Central memory CD8-positive, alpha-beta T cell (primary cell): ENCODE measurements around the gene LRRC74A.
"Not testable (repeated sequence)": the region's sequence is repeated elsewhere in the genome, so short reads cannot be mapped to it uniquely, and the experiment has no call there.

Experiments used
- ATAC-seq: fragments of 150-1000 bp; cut with Tn5 transposase; replicated peaks from 2 replicates; pipeline ENCODE4 v1.10.0; 2022; ENCODE audit warnings: mild to moderate bottlenecking, moderate FRiP score, moderate number of reproducible peaks; ENCODE audit not compliant: poor library complexity, severe bottlenecking; ENCODE audit errors: extremely low read depth
- DNase-seq, 2 donors: peaks; one replicate each; pipeline ENCODE4 v3.0.0; 2021; ENCODE audit warnings: low spot score in 2 of 2
- H3K27ac Mint-ChIP-seq: one replicate; pipeline ENCODE4 v1.8.0; 2022; ENCODE audit warnings: low read depth, mild to moderate bottlenecking, moderate library complexity, mixed read lengths
- H3K27me3 Mint-ChIP-seq: one replicate; pipeline ENCODE4 v1.8.0; 2022; ENCODE audit warnings: mixed read lengths
- H3K36me3 Mint-ChIP-seq: one replicate; pipeline ENCODE4 v1.8.0; 2022; ENCODE audit warnings: mild to moderate bottlenecking, moderate library complexity, mixed read lengths; ENCODE audit not compliant: insufficient read depth
- H3K4me1 Mint-ChIP-seq: one replicate; pipeline ENCODE4 v1.8.0; 2022; ENCODE audit warnings: mixed read lengths
- H3K4me3 Mint-ChIP-seq: one replicate; pipeline ENCODE4 v1.8.0; 2022; ENCODE audit warnings: mild to moderate bottlenecking, moderate library complexity, mixed read lengths
- H3K9me3 Mint-ChIP-seq: one replicate; pipeline ENCODE4 v1.8.0; 2022; ENCODE audit warnings: mixed read lengths

LRRC74A gene

DNA sequence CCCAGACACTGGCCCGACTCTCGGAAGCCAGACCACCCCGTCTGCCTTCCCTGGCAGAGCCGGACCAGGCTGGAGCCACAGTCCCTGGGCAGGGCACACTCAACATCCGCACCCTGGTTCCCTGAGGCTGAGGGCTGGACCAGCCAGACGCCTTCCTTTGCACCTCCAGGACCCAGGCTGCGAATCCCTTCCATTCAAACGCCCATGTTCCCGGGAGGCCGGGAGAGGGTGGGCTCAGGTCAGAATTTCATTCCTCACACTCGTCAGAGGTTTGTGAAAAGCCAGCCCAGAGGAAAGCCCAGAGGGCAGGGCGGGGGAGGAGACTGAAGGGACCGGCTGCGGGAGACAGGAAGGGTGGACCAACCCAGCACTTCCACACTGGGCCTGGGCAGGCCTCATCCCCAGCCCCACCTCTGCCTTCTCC lies 58.7 kb downstream of the LRRC74A start:
- H3K9me3 Mint-ChIP-seq: no peaks in the 10 kb centered on the region
- no peaks in the 10 kb centered on the region for H3K36me3 Mint-ChIP-seq
- no peak overlapping the region for H3K4me3 Mint-ChIP-seq
- DNase-seq: no peak
- no peak overlapping the region for H3K27ac Mint-ChIP-seq
- ATAC-seq: no peak
- H3K27me3 Mint-ChIP-seq: peaks cover 46% of the 10 kb centered on the region
- H3K4me1 Mint-ChIP-seq: no peaks in the 10 kb centered on the region

DNA sequence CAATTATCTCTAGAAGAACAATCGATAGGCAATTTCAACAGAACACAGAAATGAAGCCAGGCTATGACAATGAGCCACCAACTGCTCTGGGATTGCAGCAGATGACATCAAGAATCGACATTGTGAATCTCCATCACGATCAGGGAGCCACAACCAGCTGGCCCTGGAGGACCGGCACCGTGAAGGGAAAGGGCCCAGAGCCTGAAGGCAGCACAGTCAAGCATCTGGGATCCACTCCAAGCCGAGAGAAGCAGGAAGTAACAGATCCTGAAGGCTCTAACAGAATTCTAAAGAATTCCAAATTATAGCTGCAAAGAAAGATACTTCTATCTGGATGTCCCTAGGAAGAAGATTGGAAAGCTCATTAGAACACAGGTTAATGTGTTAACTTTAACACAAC lies 61.0 kb downstream of the LRRC74A start:
- Mint-ChIP-seq H3K36me3 (no peaks in the 10 kb centered on the region), H3K9me3 (no peaks in the 10 kb centered on the region), H3K27ac (no peak overlapping the region), H3K27me3 (peaks cover 46% of the 10 kb centered on the region), H3K4me1 (no peaks in the 10 kb centered on the region), H3K4me3 (no peak overlapping the region)
- no peak for DNase-seq
- no peak for ATAC-seq

DNA sequence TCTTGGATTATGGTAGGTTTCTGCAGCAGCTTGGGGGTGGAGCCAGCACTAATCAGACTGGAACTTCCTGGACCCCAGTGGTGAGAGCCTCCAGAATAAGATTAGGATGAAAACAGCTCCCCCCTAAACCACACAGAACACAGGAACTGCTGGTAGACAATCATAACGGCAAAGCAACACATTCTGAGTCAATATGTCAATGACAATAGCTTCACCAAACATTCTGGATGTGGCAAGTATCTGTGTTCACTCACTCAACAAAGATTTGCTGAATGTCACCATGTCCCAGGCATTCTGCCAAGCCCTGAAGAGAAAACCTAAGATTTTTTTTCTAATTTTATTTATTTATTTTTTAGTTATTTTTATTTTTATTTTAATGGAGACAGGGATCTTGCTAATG lies 65.2 kb downstream of the LRRC74A start:
- no peak overlapping the region for H3K4me3 Mint-ChIP-seq

DNA sequence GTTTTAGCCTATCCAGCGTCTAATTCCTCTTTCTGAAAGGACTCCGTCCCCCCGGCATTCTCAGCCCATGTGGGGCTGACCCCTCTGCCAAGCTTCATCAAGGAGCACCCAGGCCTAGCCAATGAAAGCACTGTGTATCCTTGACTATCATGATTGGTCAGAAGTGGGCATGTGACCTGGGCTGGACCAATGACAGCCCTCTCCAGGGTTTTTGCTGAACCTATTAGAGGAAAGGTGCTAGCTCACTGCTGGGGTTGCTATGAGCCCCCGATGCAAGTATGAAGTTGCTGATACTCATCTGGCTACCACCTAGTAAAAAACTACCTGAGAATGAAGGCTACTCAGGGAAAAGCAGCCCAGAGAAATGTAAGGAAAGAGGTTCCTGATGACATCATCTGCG lies 68.1 kb downstream of the LRRC74A start:
- no peaks in the 10 kb centered on the region for H3K27me3 Mint-ChIP-seq
- H3K9me3 Mint-ChIP-seq: no peaks in the 10 kb centered on the region
- no peak overlapping the region for H3K27ac Mint-ChIP-seq
- H3K4me3 Mint-ChIP-seq: no peak overlapping the region
- no peaks in the 10 kb centered on the region for H3K4me1 Mint-ChIP-seq
- no peak for DNase-seq
- ATAC-seq: no peak
- H3K36me3 Mint-ChIP-seq: no peaks in the 10 kb centered on the region

More for the DNA sequence above, 65.2 kb downstream of the LRRC74A start:
- Mint-ChIP-seq H3K9me3 (no peaks in the 10 kb centered on the region), H3K36me3 (no peaks in the 10 kb centered on the region), H3K4me1 (no peaks in the 10 kb centered on the region), H3K27me3 (peaks cover 12% of the 10 kb centered on the region), H3K27ac (no peak overlapping the region)
- DNase-seq: no peak
- no peak for ATAC-seq

DNA sequence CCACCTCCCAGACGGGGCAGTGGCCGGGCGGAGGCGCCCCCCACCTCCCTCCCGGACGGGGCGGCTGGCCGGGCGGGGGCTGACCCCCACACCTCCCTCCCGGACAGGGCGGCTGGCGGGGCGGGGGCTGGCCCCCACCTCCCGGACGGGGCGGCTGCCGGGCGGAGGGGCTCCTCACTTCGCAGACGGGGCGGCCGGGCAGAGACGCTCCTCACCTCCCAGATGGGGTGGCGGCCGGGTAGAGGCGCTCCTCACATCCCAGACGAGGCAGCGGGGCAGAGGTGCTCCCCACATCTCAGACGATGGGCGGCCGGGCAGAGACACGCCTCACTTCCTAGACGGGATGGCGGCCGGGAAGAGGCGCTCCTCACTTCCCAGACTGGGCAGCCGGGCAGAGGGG lies 71.8 kb downstream of the LRRC74A start:
- not testable (repeated sequence) for H3K27me3 Mint-ChIP-seq

DNA sequence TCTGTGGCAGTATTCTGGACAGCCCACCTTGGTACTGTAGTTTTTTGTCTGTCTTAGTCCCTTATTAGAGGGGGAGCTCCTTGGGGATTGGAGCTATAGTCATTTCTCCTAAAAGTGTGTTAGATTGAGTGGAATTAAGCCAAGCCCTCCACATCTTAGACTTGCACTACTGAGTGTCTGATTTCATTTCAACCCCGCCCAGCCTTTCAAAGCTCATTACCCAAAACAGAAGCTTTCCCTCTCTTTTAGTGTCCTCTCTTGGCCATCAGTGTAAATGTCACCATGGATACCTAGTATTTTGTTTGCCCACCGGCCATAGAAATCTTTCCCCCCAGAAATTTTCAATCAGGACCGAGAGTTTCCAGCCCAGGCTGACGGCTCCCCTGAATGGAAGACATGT lies 74.5 kb downstream of the LRRC74A start:
- no peaks in the 10 kb centered on the region for H3K9me3 Mint-ChIP-seq
- H3K4me1 Mint-ChIP-seq: peaks cover 10% of the 10 kb centered on the region
- H3K27ac Mint-ChIP-seq: no peak overlapping the region
- H3K27me3 Mint-ChIP-seq: peaks cover 10% of the 10 kb centered on the region
- DNase-seq: no peak
- H3K36me3 Mint-ChIP-seq: no peaks in the 10 kb centered on the region
- H3K4me3 Mint-ChIP-seq: no peak overlapping the region
- no peak for ATAC-seq

More for the DNA sequence above, 71.8 kb downstream of the LRRC74A start:
- DNase-seq, H3K4me3 Mint-ChIP-seq, H3K4me1 Mint-ChIP-seq, H3K27ac Mint-ChIP-seq, H3K9me3 Mint-ChIP-seq, H3K36me3 Mint-ChIP-seq, ATAC-seq: not testable (repeated sequence)

DNA sequence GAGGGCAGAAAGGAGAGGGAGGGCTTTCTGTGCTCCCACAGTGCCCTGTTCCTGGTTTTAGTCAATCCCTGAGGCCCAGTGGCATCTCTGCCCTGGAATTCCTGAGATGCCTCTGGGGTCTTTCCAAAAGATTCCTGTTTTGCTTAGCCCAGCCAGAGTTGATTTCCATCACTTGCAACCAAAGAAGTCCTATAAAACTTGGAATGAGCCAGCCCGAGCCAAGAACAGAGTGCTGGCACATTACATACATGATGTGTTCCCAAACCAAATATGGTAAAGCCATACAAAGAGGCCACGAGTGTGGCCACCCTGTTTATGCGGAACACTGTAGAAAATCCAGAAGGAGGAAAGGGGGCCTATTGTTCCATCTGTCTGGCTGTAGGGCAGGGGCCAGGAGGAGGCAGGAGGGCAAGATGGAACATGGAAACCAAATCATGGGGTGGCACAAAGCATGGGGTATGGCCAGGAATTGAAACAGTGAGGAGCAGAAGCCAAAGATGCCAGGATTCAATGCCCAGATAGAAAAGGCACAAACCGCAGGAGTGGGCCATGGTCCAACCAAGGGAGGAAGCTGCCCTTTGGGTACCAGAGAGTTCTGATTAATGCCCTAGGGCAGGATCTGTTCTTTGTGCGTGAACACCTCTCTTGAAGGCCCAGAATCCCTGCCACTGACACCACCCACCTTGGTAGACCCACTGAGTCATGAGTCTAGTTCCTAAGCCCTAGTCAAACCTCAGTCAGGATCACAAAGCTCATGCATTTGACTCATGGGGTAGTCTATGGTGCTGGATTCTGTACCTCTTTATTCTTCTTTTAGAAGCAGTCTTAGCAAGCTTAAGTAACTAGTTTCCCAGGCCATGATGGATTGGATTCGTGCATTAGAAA lies 75.2 kb downstream of the LRRC74A start:
- no peaks in the 10 kb centered on the region for H3K36me3 Mint-ChIP-seq
- H3K4me1 Mint-ChIP-seq: peaks cover 10% of the 10 kb centered on the region
- H3K9me3 Mint-ChIP-seq: no peaks in the 10 kb centered on the region
- peaks cover 10% of the 10 kb centered on the region for H3K27me3 Mint-ChIP-seq
- H3K4me3 Mint-ChIP-seq: no peak overlapping the region
- DNase-seq: no peak
- H3K27ac Mint-ChIP-seq: no peak overlapping the region
- no peak for ATAC-seq

DNA sequence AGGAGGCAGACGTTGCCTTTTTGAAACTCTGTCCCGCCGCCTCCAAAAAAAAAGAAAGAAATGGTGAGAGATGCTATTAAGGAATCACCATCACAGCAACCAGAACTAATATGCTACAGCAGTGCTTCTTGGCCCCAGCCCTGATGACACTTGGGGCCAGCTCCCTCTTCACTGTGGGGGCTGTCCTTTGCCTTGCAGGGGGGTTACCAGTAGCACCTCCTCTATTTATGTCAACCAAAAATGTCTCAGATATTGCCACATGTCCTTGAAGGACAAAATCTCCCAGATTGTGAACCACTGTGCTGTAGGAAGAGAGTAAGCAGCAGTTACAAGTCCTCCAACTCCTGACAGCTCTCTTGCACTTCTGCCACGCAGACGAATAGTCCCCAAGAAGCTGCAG lies 76.4 kb downstream of the LRRC74A start:
- ATAC-seq (no peak), DNase-seq (no peak)
- H3K4me1 Mint-ChIP-seq: peaks cover 10% of the 10 kb centered on the region
- H3K27ac Mint-ChIP-seq: no peak overlapping the region
- no peaks in the 10 kb centered on the region for H3K9me3 Mint-ChIP-seq
- H3K27me3 Mint-ChIP-seq: peaks cover 10% of the 10 kb centered on the region
- H3K4me3 Mint-ChIP-seq: no peak overlapping the region
- H3K36me3 Mint-ChIP-seq: no peaks in the 10 kb centered on the region

DNA sequence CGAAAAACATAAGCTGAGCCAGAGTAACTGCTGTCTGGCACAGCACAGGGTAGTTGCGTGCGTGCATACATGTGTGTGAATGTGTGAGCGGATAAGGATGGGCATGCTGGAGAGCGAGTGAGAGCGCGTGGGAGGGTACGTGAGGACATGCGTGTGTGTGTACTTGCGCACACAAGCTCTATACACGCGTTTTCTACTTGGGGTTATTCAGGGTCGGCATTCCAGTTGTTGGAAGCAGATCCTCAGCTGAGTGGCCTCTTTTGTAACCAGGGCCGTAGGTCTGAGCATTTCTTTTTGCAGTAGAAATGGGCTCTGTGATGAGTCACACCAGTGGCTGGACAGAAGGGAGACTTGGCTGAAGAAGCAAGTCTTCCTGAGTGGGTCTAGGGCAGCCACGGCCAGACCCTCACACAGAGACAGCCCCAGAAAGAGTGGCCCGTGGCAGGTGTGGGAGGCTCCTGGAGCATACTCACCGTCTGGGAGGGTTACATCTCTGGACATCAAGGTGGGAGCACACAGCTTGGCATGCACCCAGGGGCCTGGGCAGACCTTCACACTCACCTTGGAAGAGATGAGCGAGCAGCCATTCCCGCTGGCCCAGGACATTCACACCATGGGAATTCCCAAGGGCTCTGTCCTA lies 78.0 kb downstream of the LRRC74A start:
- Mint-ChIP-seq H3K4me3 (no peak overlapping the region), H3K27ac (no peak overlapping the region)
- ATAC-seq: no peak

DNA sequence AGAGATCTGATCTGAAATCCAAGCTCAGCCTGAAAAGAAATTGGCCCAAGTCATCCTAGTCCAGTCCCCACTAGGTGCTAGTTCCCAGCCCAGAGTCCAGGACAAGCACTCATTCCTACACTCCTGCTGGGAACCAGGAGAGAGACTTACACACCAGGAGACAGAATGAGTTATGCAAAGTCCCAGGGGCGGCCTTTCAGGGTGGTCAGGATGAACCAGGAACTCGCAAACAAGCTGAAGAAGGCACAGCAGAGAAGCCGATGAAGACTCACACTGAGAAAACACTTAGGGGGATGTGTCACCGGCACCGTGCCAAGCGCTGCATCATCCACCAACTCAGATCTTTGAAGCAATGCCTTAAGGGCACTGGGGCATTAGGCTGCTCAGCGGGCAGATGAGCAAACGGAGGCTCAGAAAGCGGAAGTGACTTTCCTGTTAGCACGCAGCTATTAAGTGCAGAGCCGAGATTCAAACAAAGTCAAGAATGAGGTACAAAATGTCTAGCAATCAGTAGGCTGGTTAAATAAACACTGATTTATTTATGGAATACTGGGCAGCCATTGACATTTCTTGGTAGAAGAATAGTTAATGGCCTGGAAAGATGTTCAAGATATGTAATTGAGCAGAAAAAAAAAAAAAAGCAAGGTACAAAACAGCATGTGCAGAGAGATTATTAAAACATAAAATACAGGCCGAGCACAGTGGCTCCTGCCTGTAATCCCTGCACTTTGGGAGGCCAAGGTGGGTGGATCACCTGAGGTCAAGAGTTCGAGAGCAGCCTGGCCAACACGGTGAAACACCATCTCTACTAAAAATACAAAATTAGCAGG lies 78.7 kb downstream of the LRRC74A start:
- peak overlapping the region; percentile 48 for H3K27ac Mint-ChIP-seq
- H3K36me3 Mint-ChIP-seq: no peaks in the 10 kb centered on the region
- DNase-seq (peak in 1 of 2 donors; percentile 49), ATAC-seq (peak; percentile 74)
- H3K27me3 Mint-ChIP-seq: peaks cover 10% of the 10 kb centered on the region
- peaks cover 19% of the 10 kb centered on the region for H3K4me1 Mint-ChIP-seq
- H3K9me3 Mint-ChIP-seq: no peaks in the 10 kb centered on the region
- H3K4me3 Mint-ChIP-seq: peak overlapping the region; percentile 23

More for the DNA sequence above, 78.0 kb downstream of the LRRC74A start:
- Mint-ChIP-seq H3K4me1 (peaks cover 18% of the 10 kb centered on the region), H3K36me3 (no peaks in the 10 kb centered on the region), H3K9me3 (no peaks in the 10 kb centered on the region), H3K27me3 (peaks cover 10% of the 10 kb centered on the region)
- no peak for DNase-seq

DNA sequence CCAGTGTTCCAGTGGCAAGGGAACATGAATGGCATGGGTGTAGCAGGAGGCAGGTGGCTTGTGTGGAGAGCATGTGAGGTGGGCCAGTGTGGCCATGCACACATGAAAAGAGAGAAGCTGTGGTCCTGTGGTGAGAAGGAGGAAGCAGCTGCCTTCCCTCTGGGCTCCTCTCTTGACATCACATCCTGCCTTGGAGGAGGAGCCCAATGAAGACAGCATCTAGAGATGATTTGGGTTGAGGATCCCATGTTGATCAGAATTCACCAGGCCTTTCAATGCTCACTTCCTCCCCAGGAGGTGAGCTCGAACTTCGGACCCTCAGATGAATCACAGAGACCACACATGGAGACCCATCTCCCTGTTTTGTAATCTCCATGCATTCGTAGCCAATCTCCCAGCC lies 82.6 kb downstream of the LRRC74A start:
- Mint-ChIP-seq H3K27ac (peak overlapping the region; percentile 86), H3K36me3 (no peaks in the 10 kb centered on the region), H3K9me3 (no peaks in the 10 kb centered on the region), H3K4me1 (peaks cover 24% of the 10 kb centered on the region), H3K27me3 (no peaks in the 10 kb centered on the region), H3K4me3 (no peak overlapping the region)
- DNase-seq: peak; percentile 28 to 46
- peak; percentile 86 for ATAC-seq

DNA sequence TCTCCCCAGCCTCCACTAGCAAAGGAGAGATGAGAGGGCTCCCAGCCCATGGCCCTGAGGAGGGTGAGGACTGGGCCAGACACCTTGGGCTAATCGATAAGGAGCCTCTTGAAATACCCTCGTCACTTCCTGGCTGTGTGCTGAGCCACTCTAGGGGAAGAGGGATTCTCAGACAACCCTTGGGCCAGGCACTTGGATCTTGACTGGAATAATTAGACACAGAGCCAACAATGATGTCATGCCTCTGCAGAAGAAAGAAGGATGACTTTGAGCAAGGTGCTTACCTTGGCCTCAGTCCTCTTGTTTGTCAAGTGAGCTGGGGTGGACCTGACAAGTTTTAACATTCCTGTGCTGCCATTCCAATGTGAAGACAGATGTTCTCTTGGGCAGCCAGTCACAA lies 83.1 kb downstream of the LRRC74A start:
- ATAC-seq (no peak), DNase-seq (no peak)
- Mint-ChIP-seq H3K27ac (peak overlapping the region; percentile 86), H3K36me3 (no peaks in the 10 kb centered on the region), H3K4me1 (peaks cover 24% of the 10 kb centered on the region), H3K4me3 (no peak overlapping the region), H3K9me3 (no peaks in the 10 kb centered on the region), H3K27me3 (no peaks in the 10 kb centered on the region)
